AG04449 (cell line): ENCODE measurements around the gene GPAM.

Source experiments
- CTCF ChIA-PET: fragments of 350-600 bp; formaldehyde crosslinking; extraction: SDS; loops from one replicate; lab custom pipeline; 2021; ENCODE audit warnings: antibody characterized with exemption; lab: Yijun Ruan, JAX
- POLR2A ChIA-PET: fragments of 400-600, 350-600 bp; formaldehyde crosslinking; extraction: SDS; loops from one replicate; lab custom pipeline; 2020; ENCODE audit warnings: antibody characterized with exemption, inconsistent platforms; lab: Yijun Ruan, JAX
- DNase-seq: peaks from one replicate; pipeline ENCODE4 v3.0.0-alpha.2; 2010; ENCODE audit warnings: low read depth, low spot score
- H3K4me3 ChIP-seq: 2 replicates; pipeline ENCODE4 v1.5.1; 2011; ENCODE audit warnings: low read depth, mild to moderate bottlenecking, control low read depth, low read length
- TF ChIP-seq, protein P1 (sequence below): IDR thresholded peaks from one replicate; pipeline ENCODE4 v1.5.1; 2011; ENCODE audit warnings: mild to moderate bottlenecking, moderate library complexity, low read length, control low read depth, inconsistent platforms; ENCODE audit not compliant: insufficient read depth; ENCODE audit errors: missing control alignments

GPAM gene

DNA sequence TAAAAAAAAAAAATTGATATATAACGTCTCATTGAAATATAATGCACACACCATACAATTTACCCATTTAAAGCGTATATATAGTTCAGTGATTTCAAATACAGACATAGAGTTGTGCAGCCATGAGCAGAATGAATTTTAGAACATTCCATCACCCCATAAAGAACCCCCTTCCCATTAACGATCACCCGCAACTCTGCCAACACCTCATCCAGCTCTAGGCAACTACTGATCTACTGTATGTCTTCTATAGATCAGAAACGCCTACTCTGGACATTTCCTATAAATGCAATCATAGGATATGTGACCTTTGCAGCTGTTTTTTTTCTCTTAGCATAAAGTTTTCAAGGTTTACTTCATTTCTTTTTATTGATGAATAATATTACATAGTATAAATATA, 33.4 kb upstream of the GPAM start:
- TF ChIP-seq, protein P1, sequence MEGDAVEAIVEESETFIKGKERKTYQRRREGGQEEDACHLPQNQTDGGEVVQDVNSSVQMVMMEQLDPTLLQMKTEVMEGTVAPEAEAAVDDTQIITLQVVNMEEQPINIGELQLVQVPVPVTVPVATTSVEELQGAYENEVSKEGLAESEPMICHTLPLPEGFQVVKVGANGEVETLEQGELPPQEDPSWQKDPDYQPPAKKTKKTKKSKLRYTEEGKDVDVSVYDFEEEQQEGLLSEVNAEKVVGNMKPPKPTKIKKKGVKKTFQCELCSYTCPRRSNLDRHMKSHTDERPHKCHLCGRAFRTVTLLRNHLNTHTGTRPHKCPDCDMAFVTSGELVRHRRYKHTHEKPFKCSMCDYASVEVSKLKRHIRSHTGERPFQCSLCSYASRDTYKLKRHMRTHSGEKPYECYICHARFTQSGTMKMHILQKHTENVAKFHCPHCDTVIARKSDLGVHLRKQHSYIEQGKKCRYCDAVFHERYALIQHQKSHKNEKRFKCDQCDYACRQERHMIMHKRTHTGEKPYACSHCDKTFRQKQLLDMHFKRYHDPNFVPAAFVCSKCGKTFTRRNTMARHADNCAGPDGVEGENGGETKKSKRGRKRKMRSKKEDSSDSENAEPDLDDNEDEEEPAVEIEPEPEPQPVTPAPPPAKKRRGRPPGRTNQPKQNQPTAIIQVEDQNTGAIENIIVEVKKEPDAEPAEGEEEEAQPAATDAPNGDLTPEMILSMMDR: no peak
- POLR2A ChIA-PET: no interaction called here
- H3K4me3 ChIP-seq: no peak overlapping the region
- CTCF ChIA-PET: no interaction called here
- no peak for DNase-seq

DNA sequence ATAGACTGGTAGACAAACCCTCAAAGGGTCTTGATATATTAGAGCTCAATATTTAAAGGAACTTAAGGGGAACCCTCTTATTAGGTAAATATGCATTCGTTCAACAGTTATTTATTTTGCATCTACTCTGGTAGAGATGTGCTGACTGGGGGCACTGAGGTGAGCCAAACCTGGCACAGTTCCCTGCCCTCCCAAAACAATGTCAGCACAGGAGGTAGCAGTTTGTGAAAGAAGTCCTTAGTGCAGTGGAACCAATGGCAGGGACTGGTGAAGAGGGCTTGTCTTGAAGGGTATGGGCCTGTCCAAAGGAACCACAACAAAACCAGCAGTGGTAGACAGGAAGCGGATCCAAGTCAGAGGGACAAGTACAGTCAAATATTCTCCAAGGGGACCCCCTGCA, 32.6 kb upstream of the GPAM start:
- no peak for DNase-seq
- POLR2A ChIA-PET: no interaction called here
- CTCF ChIA-PET: interaction anchor here (1.0 to 1.2 kb wide), 2 partner anchors 15 to 85 kb away, joined by 3 read pairs; no protein-coding TSS in a partner anchor
- no peak overlapping the region for H3K4me3 ChIP-seq
- TF ChIP-seq, protein P1: no peak

DNA sequence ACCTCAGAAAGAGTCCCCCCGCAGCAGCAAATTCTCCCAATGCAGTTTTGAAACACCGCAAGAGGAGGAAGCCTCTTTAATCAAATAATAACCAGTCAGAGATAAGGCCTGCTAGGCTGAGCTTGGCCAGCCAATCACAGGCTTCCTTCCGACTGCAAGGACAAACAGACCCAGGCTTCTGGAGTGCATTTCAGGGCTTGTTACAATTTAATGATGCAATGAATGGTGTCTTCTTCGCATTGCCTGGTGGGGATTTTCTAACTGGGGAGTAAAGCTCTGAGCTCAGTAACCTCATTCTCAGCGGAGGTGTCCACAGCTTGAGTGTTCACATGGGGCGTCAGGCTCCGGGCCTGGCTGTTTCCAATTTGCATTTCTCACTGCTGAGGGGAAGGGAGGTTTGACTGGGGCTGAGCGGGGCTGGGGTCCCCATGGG, 31.8 kb upstream of the GPAM start:
- no peak overlapping the region for H3K4me3 ChIP-seq
- ChIA-PET CTCF (interaction anchor here (1.0 to 1.2 kb wide), 2 partner anchors 16 to 85 kb away, joined by 3 read pairs; no protein-coding TSS in a partner anchor), POLR2A (no interaction called here)
- TF ChIP-seq, protein P1: no peak
- no peak for DNase-seq

DNA sequence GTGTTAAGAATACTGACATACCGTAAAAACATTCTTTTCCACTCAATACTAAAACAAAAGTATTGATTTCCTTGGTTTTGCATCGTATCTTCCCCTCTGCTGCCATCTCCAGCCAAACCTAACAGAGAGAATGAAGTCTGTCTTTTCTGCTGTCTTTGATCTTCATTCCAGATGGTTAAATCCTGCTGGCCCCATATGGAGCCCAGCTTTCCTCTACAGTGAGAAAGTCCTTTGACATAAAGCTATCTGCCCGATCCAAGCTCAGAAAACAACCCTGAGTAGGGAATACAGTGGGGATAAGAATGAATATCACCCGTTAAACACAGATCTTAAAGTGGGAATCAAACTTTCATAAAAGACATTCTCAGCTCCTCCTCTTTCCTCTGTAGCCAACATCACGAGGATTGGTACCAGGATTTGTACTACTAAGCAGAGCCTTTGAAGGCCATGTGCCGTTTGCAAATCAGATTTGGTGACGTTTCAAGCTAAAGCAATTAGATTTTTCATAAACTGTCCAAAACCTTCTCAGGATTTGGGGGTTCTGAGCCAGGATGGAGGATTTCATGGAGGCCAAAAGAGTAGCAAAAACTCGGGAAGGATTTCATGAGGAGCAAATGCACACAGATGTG, 30.8 kb upstream of the GPAM start:
- no peak for DNase-seq
- TF ChIP-seq, protein P1: no peak
- H3K4me3 ChIP-seq: no peak overlapping the region
- POLR2A ChIA-PET: no interaction called here
- CTCF ChIA-PET: interaction anchor here (0.7 to 4.3 kb wide), 2 partner anchors 18 to 93 kb away, joined by 3 to 16 read pairs; no protein-coding TSS in a partner anchor

DNA sequence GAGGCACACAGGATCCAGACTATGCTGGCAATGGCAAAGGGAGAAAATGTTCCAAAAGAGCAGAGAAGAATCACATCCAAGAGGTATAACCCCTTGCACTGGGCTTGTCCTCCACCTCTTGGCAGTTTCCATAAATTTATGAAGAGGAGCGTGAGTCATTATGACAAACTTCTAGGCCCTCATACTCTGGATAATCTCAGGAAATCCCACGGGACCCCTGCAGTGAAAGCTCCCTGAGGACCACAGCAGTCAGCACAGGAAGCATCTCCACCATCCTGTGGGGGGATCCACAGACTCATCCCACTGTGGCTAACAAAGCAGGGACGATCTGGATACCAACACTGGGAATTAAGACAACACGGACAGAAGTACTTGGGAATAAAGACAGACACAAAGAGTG, 30.3 kb upstream of the GPAM start:
- H3K4me3 ChIP-seq: no peak overlapping the region
- no peak for DNase-seq
- POLR2A ChIA-PET: no interaction called here
- CTCF ChIA-PET: interaction anchor here (4.3 kb wide), 1 partner anchor 94 kb away, joined by 16 read pairs; no protein-coding TSS in a partner anchor
- TF ChIP-seq, protein P1: no peak

DNA sequence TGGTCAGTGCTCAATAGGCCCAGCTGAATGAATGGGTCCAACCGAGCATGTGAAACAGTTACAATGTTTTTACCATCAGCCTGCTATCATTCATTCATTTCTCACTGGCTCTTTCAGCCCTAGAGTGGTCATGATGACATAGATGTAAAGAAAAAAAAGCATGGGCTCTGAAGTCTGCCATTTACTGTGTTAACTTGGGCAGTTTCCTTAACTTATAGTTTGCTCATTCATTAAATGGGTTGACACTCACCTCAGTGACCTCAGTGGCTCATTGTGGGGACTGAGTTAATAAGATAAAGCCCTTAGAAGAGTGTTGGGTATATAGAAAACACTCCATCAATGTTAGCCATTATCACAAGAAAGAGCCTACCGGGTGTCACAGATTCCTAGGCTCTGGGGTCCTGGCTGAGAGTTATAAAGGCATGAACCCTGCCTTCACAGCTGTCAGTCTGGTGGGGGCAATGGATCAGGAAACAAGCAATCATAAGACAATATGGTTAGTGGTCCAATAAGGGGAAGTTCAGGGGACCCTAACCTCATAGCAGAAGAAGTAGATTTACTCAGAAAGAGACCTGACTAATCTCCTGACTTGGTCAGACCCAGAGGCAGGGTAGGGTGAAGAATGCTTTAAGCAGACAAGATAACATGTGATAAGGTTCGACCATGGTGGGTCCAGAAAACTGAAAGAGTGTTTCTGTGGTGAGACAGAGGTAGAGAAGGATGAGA, 29.7 kb upstream of the GPAM start:
- DNase-seq: no peak
- ChIA-PET CTCF (interaction anchor here (4.3 kb wide), 1 partner anchor 94 kb away, joined by 16 read pairs; no protein-coding TSS in a partner anchor), POLR2A (no interaction called here)
- H3K4me3 ChIP-seq: no peak overlapping the region
- TF ChIP-seq, protein P1: no peak
